ENCODE results near the gene SIGLECL1.
"Not testable (repeated sequence)": the region's sequence is repeated elsewhere in the genome, so short reads cannot be mapped to it uniquely, and the experiment has no call there.

SIGLECL1 gene

GRCh38 chr19:51250786-51251467 is at the start of gene SIGLECL1:
TSS of gene SIGLECL1 (plus strand) at chr19:51251080. CDS start at chr19:51264073, 12,993 bp downstream.
- no peak for DNase-seq

DNA sequence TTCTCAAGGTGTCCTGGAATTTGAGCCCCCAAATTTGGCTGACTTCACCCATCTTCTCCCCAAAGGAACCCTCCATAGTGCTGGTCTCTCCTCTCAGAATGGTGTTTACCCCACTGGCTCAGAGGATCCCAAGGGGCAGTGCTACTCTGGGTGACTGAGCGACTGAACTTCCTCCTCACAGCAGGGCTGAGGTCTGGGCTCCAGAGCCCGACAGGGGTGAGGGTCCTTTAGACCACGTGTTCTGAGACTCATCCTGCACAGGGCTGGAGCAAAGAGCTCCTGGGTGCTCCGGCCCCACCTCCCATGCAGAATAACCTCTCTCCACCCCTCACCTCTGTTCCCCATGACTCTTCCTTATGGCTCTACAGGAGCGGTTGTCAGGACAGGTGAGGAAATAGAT is 49.2 kb upstream of the SIGLECL1 start:
- no peak for DNase-seq

- DNase-seq = no peak
Observed at GRCh38 chr19:51203916-51204315, 47.0 kb upstream of the SIGLECL1 start.

DNA sequence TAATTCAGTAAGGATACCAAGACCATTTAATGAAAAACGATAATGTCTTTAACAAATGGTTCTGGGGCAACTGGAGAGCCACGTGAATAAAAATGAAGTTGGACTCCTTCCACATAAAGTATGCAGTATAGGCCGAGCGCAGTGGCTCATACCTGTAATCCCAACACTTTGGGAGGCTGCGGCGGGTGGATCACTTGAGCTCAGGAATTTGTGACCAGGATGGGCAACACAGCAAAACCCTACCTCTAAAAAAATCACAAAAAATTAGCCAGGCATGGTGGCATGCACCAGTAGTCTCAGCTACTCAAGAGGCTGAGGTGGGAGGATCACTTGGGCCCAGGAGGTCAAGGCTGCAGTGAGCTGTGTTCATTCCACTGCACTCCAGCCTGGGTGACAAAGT is 46.6 kb upstream of the SIGLECL1 start:
- DNase-seq = no peak

DNA sequence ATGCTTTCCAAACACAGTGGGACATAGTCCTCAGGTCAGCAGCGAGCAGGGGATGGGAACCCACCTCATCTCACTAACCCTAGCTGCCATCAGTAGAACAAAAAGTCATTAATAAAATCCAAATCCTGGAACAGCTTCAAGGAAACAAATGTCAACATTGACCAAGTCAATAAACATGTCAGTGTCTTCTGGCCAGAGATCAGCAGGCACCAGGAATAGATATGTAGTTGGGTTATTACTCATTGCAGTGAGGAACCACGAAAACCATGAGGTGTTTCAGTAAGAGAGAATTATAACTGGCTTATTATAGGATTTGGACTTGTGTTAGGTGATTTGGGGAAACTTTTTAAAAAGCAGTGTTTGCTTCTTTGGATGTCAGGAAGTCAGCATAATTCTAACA is 43.1 kb upstream of the SIGLECL1 start:
- no peak for DNase-seq

- no peak for DNase-seq
Observed at GRCh38 chr19:51210191-51210784, 40.6 kb upstream of the SIGLECL1 start.

DNA sequence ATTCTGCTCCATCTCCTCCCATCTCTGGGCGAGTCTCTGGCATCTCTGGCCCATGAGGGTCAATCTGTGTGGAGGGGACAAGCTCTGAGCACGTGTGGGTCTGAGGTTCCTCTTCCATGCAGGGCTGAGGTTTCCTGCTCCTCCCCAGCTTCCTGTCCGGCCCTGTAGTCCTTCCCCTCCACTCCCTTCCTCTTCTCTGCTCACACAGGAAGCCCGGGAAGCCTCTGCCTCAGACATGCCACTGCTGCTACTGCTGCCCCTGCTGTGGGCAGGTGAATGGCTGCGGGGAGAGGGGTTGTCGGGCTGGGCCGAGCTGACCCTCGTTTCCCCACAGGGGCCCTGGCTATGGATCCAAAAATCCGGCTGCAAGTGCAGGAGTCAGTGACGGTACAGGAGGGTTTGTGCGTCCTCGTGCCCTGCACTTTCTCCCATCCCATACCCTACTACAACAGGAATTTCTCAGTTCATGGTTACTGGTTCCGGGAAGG is 40.0 kb upstream of the SIGLECL1 start:
- DNase-seq = not testable (repeated sequence)

DNA sequence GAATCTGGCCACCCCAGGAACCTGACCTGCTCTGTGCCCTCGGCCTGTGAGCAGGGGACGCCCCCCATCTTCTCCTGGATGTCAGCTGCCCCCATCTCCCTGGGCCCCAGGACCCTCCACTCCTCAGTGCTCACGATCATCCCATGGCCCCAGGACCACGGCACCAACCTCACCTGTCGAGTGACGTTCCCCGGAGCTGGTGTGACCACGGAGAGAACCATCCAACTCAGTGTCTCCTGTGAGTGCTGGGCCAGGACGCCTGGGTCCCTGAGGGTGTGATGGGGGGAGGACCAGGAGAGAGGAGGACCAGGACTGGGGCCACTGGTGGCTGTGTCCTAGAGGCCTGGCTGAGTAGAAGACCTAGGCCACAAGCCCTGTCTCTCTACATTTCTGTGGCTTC is 39.0 kb upstream of the SIGLECL1 start:
- DNase-seq = no peak

GRCh38 chr19:51219307-51219706 is 31.6 kb upstream of the SIGLECL1 start:
- DNase-seq = no peak

DNA sequence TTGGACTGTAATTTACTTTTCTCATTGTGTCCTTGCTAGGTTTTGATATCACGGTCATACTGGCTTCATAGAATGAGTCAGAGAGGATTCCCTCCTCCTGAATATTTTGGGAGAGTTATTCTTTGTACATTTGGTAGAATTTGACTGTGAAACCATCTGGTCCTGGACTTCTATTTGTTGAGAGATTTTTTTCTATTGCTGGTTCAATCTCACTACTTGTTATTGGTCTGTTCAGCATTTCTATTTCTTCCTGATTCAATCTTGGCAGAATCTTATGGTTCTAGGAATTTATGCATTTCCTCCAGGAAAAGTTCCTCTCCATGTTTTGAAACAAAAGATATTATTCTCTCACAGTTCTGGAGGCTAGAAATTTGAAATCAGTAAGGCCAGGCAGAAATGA is 30.9 kb upstream of the SIGLECL1 start:
- no peak for DNase-seq

GRCh38 chr19:51220996-51221395 is 29.9 kb upstream of the SIGLECL1 start:
- no peak for DNase-seq

DNA sequence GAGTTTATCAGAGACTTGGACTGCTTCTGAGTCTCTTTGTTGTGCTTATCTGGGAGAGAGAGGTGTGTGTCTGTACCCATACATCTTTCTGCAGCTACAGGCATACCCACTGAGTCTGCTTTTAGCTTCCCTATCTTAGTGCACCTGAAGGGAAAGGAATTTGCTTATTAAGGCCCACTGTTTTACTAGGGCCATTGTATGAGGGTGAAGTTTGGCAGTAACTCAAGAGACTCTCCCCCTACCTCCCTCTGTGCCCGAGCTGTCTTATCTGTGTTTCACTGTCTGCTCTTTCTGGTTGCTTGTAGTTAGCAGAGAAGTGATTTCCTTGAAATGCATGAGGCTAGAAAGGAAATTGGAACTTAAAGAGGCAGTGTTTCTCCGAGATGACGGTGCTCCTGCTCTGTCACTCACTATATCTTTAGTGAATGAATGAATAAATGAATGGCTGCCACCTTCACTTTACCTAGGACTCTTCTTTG is 26.7 kb upstream of the SIGLECL1 start:
- no peak for DNase-seq

- not testable (repeated sequence) for DNase-seq
Observed at GRCh38 chr19:51224898-51225393, 25.9 kb upstream of the SIGLECL1 start, which contains the start of gene CD33. TSS of gene CD33 (plus strand) at chr19:51225080. CDS start at chr19:51225119, 39 bp downstream.

- DNase-seq = no peak
Observed at GRCh38 chr19:51226067-51226466, 24.8 kb upstream of the SIGLECL1 start.

GRCh38 chr19:51227326-51227725 is 23.6 kb upstream of the SIGLECL1 start:
- no peak for DNase-seq

GRCh38 chr19:51227966-51228365 is 22.9 kb upstream of the SIGLECL1 start:
- no peak for DNase-seq

- DNase-seq = no peak
Observed at GRCh38 chr19:51240866-51241265, 10.0 kb upstream of the SIGLECL1 start.

GRCh38 chr19:51242881-51243630 is 7.8 kb upstream of the SIGLECL1 start:
- no peak for DNase-seq

- no peak for DNase-seq
Observed at GRCh38 chr19:51246164-51246552, 4.7 kb upstream of the SIGLECL1 start.

DNA sequence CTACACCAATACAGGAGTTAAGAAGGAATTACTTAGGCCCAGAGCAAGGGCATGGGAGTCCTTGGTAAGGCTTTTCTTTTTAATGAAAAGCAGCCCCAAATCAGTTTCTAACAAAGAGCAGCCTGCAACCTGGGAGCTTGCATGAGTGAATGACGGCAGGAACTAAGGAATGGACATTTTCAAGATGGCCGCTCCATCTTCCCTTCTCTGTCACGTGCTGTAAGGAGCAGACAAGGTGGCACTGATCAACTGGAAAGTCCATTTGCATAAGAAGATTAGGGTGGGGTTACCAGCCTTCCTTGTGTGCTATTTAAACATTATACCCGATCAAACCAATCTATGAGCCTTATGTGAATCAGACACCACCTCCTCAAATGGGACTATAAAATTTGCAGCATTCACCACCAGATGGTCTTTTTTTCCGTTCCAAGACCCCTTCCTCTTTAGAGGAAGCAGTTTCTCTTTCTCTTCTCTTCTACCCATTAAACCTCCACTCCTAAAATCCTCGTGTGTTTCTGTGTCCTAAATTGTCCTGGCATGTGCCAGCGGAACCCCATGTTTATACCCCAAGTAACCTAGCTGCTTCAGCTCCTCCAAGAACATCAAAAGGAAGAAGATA is 2.8 kb upstream of the SIGLECL1 start:
- DNase-seq = no peak

- DNase-seq = no peak
Observed at GRCh38 chr19:51251468-51251820, 564 bp downstream of the SIGLECL1 start.

GRCh38 chr19:51252306-51253079 is 1.6 kb downstream of the SIGLECL1 start:
- no peak for DNase-seq
